CD4-positive, alpha-beta T cell treated with Interleukin-15 for 1 hour (primary cell): Measurements from ENCODE around the gene ZMYND8.
"Not testable (repeated sequence)": the region's sequence is repeated elsewhere in the genome, so short reads cannot be mapped to it uniquely, and the experiment has no call there.

ENCODE experiments used
- DNase-seq: peaks from one replicate; pipeline ENCODE4 v3.0.0-alpha.2; 2020

Gene ZMYND8

GRCh38 chr20:47370850-47371782 is 14.6 kb upstream of the ZMYND8 start:
- no peak for DNase-seq

GRCh38 chr20:47370214-47370613 is 13.7 kb upstream of the ZMYND8 start:
- DNase-seq = no peak

- no peak for DNase-seq
These were observed 11.8 kb upstream of the ZMYND8 start for GRCh38 chr20:47368301-47368700.

- DNase-seq = not testable (repeated sequence)
These were observed 9.8 kb upstream of the ZMYND8 start for GRCh38 chr20:47366301-47366700.

GRCh38 chr20:47365023-47365764 is 8.7 kb upstream of the ZMYND8 start:
- DNase-seq = no peak

GRCh38 chr20:47362361-47363219 is 6.1 kb upstream of the ZMYND8 start:
- DNase-seq = no peak

- no peak for DNase-seq
These were observed 4.8 kb upstream of the ZMYND8 start for GRCh38 chr20:47361057-47361915.

GRCh38 chr20:47360297-47361056 is 4.0 kb upstream of the ZMYND8 start:
- peak; percentile 34 for DNase-seq

- no peak for DNase-seq
These were observed 3.2 kb upstream of the ZMYND8 start for GRCh38 chr20:47359530-47360296.

GRCh38 chr20:47358672-47359529 is 2.4 kb upstream of the ZMYND8 start:
- no peak for DNase-seq

- DNase-seq = no peak
These were observed 1.7 kb upstream of the ZMYND8 start for GRCh38 chr20:47358039-47358671.

GRCh38 chr20:47357296-47358038 is 968 bp upstream of the ZMYND8 start:
- peak; percentile 56 for DNase-seq

GRCh38 chr20:47356220-47356525 is 326 bp downstream of the ZMYND8 start:
- DNase-seq = no peak

GRCh38 chr20:47355489-47356219 is 845 bp downstream of the ZMYND8 start:
- DNase-seq = no peak

- DNase-seq = no peak
These were observed 1.6 kb downstream of the ZMYND8 start for GRCh38 chr20:47354714-47355488.

- no peak for DNase-seq
These were observed 2.1 kb downstream of the ZMYND8 start for GRCh38 chr20:47354464-47354713.
